ENCODE data around the gene FAM234A. TPM values are rescaled to one million over a fixed set of nuclear protein-coding genes. Genes with fewer than 3 reads are reported as not detected.

FAM234A gene
- total RNA-seq, 1 experiment from 2014 or later, result 102 TPM

- Histone ChIP-seq H3K27ac (no peak overlapping the region), H3K36me3 (peaks cover 29% of the 10 kb centered on the region), H3K27me3 (replicated peaks) (peaks cover 15% of the 10 kb centered on the region), H3K4me3 (no peak overlapping the region), H3K4me1 (replicated peaks) (no peaks in the 10 kb centered on the region; the same call in 1 of the 2 replicates), H3K9me3 (replicated peaks) (peaks cover 7% of the 10 kb centered on the region; the same call in 1 of the 2 replicates)
- no peak for DNase-seq (ENCODE audit: low read depth in 1 of 2, low spot score in 2 of 2)
Measured at GRCh38 chr16:285146-286055, 50.8 kb downstream of the FAM234A start.

GRCh38 chr16:286491-287297 lies 52.1 kb downstream of the FAM234A start:
- Histone ChIP-seq H3K36me3 (peaks cover 36% of the 10 kb centered on the region), H3K27me3 (replicated peaks) (peaks cover 3% of the 10 kb centered on the region; the same call in 1 of the 2 replicates), H3K4me1 (replicated peaks) (no peaks in the 10 kb centered on the region), H3K27ac (no peak overlapping the region), H3K9me3 (replicated peaks) (peaks cover 7% of the 10 kb centered on the region; the same call in 1 of the 2 replicates), H3K4me3 (no peak overlapping the region)
- DNase-seq (ENCODE audit: low read depth in 1 of 2, low spot score in 2 of 2), result no peak

- Histone ChIP-seq H3K4me1 (replicated peaks) (no peaks in the 10 kb centered on the region), H3K9me3 (replicated peaks) (peaks cover 7% of the 10 kb centered on the region; the same call in 1 of the 2 replicates), H3K27me3 (replicated peaks) (0 out of 2 replicates have a peak, but pooled peaks cover 3% of the 10 kb centered on the region), H3K27ac (no peak overlapping the region), H3K4me3 (no peak overlapping the region), H3K36me3 (peaks cover 37% of the 10 kb centered on the region)
- no peak for DNase-seq (ENCODE audit: low read depth in 1 of 2, low spot score in 2 of 2)
Measured at GRCh38 chr16:287298-287811, 52.7 kb downstream of the FAM234A start.

- Histone ChIP-seq H3K4me1 (replicated peaks) (no peaks in the 10 kb centered on the region), H3K27ac (no peak overlapping the region), H3K27me3 (replicated peaks) (no peaks in the 10 kb centered on the region), H3K9me3 (replicated peaks) (peaks cover 7% of the 10 kb centered on the region; the same call in 1 of the 2 replicates), H3K4me3 (no peak overlapping the region), H3K36me3 (peaks cover 44% of the 10 kb centered on the region)
- DNase-seq (ENCODE audit: low read depth in 1 of 2, low spot score in 2 of 2), result no peak
Measured at GRCh38 chr16:287981-288920, 53.6 kb downstream of the FAM234A start.

- no peak for DNase-seq (ENCODE audit: low read depth in 1 of 2, low spot score in 2 of 2)
- peaks cover 7% of the 10 kb centered on the region; the same call in 1 of the 2 replicates for H3K9me3 ChIP-seq (replicated peaks)
Measured at GRCh38 chr16:289395-289997, 54.9 kb downstream of the FAM234A start.

GRCh38 chr16:290015-290680 lies 55.5 kb downstream of the FAM234A start:
- Histone ChIP-seq H3K4me3 (no peak overlapping the region), H3K9me3 (replicated peaks) (peaks cover 7% of the 10 kb centered on the region; the same call in 1 of the 2 replicates), H3K4me1 (replicated peaks) (no peaks in the 10 kb centered on the region), H3K27ac (no peak overlapping the region), H3K36me3 (peaks cover 51% of the 10 kb centered on the region), H3K27me3 (replicated peaks) (no peaks in the 10 kb centered on the region)
- DNase-seq (ENCODE audit: low read depth in 1 of 2, low spot score in 2 of 2), result no peak

More at GRCh38 chr16:289395-289997, 54.9 kb downstream of the FAM234A start:
- H3K27ac ChIP-seq, result no peak overlapping the region
- H3K27me3 ChIP-seq (replicated peaks), result no peaks in the 10 kb centered on the region
- H3K36me3 ChIP-seq, result peaks cover 51% of the 10 kb centered on the region
- no peaks in the 10 kb centered on the region for H3K4me1 ChIP-seq (replicated peaks)
- no peak overlapping the region for H3K4me3 ChIP-seq

GRCh38 chr16:290681-291405 lies 56.2 kb downstream of the FAM234A start:
- no peaks in the 10 kb centered on the region for H3K4me1 ChIP-seq (replicated peaks)
- no peak overlapping the region for H3K27ac ChIP-seq
- no peak overlapping the region for H3K4me3 ChIP-seq
- DNase-seq (ENCODE audit: low read depth in 1 of 2, low spot score in 2 of 2), result no peak
- H3K9me3 ChIP-seq (replicated peaks), result peaks cover 7% of the 10 kb centered on the region; the same call in 1 of the 2 replicates
- no peaks in the 10 kb centered on the region for H3K27me3 ChIP-seq (replicated peaks)
- peaks cover 51% of the 10 kb centered on the region for H3K36me3 ChIP-seq

- H3K4me3 ChIP-seq, result no peak overlapping the region
- no peaks in the 10 kb centered on the region for H3K27me3 ChIP-seq (replicated peaks)
- H3K4me1 ChIP-seq (replicated peaks), result no peaks in the 10 kb centered on the region
- H3K9me3 ChIP-seq (replicated peaks), result peaks cover 5% of the 10 kb centered on the region; the same call in 1 of the 2 replicates
- H3K36me3 ChIP-seq, result peaks cover 51% of the 10 kb centered on the region
- DNase-seq (ENCODE audit: low read depth in 1 of 2, low spot score in 2 of 2), result no peak
- no peak overlapping the region for H3K27ac ChIP-seq
Measured at GRCh38 chr16:291539-291938, 56.9 kb downstream of the FAM234A start.

GRCh38 chr16:293043-293775 lies 58.6 kb downstream of the FAM234A start:
- peaks cover 42% of the 10 kb centered on the region for H3K36me3 ChIP-seq
- H3K9me3 ChIP-seq (replicated peaks), result no peaks in the 10 kb centered on the region
- H3K27me3 ChIP-seq (replicated peaks), result no peaks in the 10 kb centered on the region
- H3K27ac ChIP-seq, result no peak overlapping the region
- H3K4me1 ChIP-seq (replicated peaks), result no peaks in the 10 kb centered on the region
- no peak for DNase-seq (ENCODE audit: low read depth in 1 of 2, low spot score in 2 of 2)
- no peak overlapping the region for H3K4me3 ChIP-seq

GRCh38 chr16:296276-296675 lies 61.7 kb downstream of the FAM234A start:
- no peak for DNase-seq (ENCODE audit: low read depth in 1 of 2, low spot score in 2 of 2)
- Histone ChIP-seq H3K4me1 (replicated peaks) (no peaks in the 10 kb centered on the region), H3K9me3 (replicated peaks) (no peaks in the 10 kb centered on the region), H3K27ac (no peak overlapping the region), H3K4me3 (no peak overlapping the region), H3K36me3 (peaks cover 28% of the 10 kb centered on the region), H3K27me3 (replicated peaks) (no peaks in the 10 kb centered on the region)

- Histone ChIP-seq H3K36me3 (peaks cover 25% of the 10 kb centered on the region), H3K4me3 (no peak overlapping the region)
Measured at GRCh38 chr16:296806-297510, 62.3 kb downstream of the FAM234A start.

More at GRCh38 chr16:296806-297510, 62.3 kb downstream of the FAM234A start:
- H3K4me1 ChIP-seq (replicated peaks), result no peaks in the 10 kb centered on the region
- no peaks in the 10 kb centered on the region for H3K9me3 ChIP-seq (replicated peaks)
- no peak overlapping the region for H3K27ac ChIP-seq
- no peaks in the 10 kb centered on the region for H3K27me3 ChIP-seq (replicated peaks)
- DNase-seq (ENCODE audit: low read depth in 1 of 2, low spot score in 2 of 2), result no peak

All from SJSA1 (cell line).